Stimulated activated CD4-positive, alpha-beta T cell treated with anti-CD3 and anti-CD28 coated beads, Interleukin-4, amount 100 ng/mL, for 48 hours (primary cell): ENCODE data around the gene EPHB3.
"Not testable (repeated sequence)": the region's sequence is repeated elsewhere in the genome, so short reads cannot be mapped to it uniquely, and the experiment has no call there.

Experiments used
- DNase-seq, 2 donors: peaks; one replicate each; pipeline ENCODE4 v3.0.0-alpha.2; 2020; ENCODE audit warnings: low read depth in 2 of 2

Gene EPHB3

GRCh38 chr3:184598574-184598927, 37.0 kb downstream of the EPHB3 start:
- no peak for DNase-seq

- DNase-seq: no peak
Measured at GRCh38 chr3:184599143-184599542, 37.6 kb downstream of the EPHB3 start.

DNA sequence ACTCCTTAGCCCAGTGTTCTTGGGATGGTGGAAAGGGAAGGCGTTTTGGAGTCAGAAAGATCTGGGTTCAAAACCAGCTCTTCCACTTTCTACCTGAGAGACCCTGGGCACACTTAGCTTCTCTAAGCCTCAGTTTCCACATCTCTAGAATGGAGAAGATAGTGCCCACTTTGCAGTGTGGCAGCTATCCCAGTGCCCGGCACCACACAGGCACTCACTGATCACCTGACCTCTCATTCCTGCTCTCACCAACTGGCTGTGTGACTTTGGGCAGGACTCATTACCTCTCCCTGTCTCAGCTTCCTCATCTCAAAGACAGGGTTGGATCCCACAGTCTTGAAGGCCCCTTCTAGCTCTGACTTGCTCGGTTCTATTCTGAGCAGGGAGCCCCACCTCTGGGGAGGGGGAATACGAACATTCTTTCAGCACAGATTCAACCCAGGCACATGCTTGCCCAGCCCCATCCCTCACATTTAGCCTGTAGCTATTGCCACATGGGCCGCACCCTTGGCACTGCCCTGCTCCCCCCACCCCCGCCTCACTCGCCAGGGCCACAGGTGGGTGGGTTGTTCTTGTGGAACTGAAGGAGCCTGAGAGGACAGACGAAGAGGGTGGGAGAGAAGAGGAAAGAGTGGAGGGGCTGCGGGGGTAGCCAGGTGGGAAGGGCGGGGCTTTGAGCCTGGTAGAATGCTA, 39.2 kb downstream of the EPHB3 start:
- no peak for DNase-seq

DNA sequence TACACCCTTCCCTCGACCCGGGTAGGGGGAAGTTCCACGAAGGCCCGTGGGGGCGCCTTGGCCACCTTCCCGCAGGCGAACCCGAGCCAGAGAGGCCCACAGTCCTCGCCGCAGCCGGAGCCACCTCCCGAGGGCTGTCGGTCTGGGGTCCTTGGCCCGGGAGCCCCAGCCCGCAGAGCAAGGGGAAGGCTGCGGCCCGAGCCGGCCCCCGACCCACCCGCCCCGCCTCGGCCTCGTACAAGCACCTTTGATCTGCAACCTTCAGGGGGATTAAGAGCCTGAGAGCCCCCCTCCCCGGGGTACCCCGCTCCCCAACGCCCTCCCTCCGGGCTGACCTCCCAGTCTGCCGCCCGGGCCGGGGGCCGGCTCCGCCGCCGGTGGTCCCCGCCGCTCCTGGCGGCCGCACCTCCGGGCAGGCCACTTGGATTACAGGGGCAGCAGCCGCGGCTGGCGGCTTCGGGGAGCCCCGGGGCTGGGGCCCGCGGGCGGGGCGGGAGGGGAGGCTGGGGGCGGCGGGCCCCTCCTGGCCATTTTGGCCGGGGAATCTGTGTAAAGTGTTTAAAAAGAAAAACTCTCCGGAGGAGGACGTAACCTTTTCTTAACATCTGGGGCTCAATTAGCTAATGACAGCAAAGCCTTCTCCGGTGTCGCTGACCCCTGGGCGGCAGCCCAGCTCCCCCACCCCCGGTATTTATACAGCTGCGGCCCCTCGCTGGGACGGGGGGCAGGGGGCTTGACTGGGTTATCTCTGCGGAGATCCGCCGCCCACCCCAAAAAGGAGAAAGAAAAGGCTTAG, 40.2 kb downstream of the EPHB3 start:
- no peak for DNase-seq

- no peak for DNase-seq
Measured at GRCh38 chr3:184602372-184603150, 41.0 kb downstream of the EPHB3 start.

- no peak for DNase-seq
Measured at GRCh38 chr3:184603151-184604030, 41.8 kb downstream of the EPHB3 start.

- DNase-seq: no peak
Measured at GRCh38 chr3:184604039-184604601, 42.5 kb downstream of the EPHB3 start.

DNA sequence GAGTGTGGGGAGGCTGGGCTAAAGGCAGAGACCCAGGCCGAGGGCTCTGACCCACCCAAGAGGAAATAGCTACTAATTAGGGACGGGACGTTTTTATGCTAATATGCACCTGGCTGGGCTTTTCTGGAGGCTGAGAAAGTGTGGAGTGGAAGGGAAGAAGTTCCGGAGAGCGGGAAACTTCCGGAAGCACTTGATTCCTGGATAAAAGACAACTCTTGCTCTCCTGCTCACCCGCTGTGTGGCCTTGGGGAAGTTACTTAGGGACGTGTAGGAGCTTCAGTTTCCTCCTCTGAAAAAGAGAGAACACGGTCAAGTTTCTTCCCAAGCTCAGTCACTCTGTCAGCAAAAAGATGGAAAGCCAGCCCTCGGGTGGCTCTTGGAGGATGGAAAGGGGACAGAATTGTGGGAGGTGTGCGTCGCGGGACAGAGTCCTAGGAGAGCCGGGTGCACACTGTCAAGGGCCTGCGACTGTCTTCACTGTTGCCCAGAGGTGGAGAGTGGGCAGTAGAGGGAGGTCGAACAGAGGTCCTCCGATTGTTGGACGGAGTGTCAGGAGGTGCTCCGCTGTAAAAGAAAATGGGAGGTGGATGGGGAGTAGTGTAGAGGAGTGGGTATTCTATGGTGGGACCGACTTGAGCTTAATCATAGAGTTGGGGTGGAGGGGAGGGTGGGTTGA, 43.2 kb downstream of the EPHB3 start:
- DNase-seq: no peak

DNA sequence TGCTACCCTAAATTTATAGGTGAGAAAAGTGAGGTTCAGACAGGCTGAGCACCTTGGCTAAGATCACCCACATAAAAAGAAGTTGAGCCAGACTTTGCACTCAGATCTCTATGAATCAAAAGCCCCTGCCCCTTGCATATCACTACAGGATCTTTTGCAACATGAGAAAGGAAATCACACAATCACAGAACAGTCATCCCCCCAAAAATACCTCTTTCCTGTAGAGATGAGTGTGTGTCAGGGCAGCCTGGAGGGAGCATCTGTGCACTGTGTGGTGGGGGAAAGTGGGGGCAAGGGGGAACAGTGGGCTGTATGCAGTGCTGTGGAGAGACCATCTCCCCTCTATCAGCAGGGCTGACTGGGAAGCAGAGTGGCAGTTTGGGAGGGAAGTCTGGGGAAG, 46.6 kb downstream of the EPHB3 start:
- no peak for DNase-seq

- DNase-seq: no peak
Measured at GRCh38 chr3:184609476-184610244, 48.1 kb downstream of the EPHB3 start.

- DNase-seq: no peak
Measured at GRCh38 chr3:184610245-184610871, 48.8 kb downstream of the EPHB3 start.

- DNase-seq: no peak
Measured at GRCh38 chr3:184611607-184612281, 50.2 kb downstream of the EPHB3 start.

DNA sequence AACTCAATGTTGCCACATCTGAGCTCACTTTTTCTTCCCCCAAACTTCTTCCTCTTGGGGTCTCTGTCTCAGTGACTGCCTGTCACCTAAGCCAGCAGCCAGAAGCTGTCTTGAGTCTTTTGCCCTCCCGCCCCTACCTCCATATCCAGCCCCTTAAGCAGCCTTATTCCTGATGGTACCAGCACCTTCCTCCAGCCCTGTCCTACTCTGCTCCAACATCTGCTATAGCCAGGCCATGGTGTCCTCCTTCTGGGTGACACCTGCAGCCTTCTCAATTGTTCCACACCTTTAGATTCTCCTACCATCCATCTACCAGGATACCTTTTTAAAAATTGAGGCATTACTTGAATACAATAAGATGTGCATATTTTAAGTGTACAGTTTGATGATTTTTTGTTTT, 53.8 kb downstream of the EPHB3 start:
- DNase-seq: no peak

- no peak for DNase-seq
Measured at GRCh38 chr3:184616436-184616835, 54.9 kb downstream of the EPHB3 start.

DNA sequence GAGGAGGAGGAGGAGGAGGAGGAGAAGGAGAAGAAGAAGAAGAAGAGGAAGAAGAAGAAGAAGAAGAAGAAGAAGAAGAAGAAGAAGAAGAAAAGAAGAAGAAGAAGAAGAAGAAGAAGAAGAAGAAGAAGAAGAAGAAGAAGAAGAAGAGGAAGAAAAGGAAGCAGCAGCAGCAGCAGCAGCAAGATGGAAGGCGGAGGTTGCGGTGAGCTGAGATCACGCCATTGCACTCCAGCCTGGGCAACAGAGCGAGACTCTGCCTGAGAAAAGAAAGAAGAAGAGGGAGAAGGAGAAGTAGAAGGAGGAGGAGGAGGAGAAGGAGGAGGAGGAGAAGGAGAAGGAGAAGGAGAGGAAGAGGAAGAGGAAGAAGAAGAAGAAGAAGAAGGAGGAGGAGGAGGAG, 55.7 kb downstream of the EPHB3 start:
- not testable (repeated sequence) for DNase-seq

GRCh38 chr3:184618811-184619210, 57.2 kb downstream of the EPHB3 start:
- no peak for DNase-seq

DNA sequence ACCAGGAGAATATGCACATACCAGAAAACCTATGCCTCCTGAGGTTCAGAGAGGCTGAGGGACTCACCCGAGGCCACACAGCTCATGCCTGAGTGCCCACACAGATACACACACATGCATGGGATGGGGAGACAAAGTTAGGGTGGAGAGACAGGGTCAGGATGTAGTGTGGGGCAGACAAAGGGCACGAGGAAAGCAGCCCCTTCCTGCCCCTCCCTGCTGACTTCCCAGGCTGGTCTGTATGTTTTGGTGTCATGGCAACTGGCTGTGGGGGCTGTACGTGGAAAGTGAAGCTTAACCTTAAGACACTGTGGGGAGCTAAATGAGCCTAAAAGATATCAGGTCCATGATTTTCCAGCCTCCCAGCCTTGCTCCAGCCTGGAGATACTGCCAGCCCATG, 57.8 kb downstream of the EPHB3 start:
- DNase-seq: no peak

DNA sequence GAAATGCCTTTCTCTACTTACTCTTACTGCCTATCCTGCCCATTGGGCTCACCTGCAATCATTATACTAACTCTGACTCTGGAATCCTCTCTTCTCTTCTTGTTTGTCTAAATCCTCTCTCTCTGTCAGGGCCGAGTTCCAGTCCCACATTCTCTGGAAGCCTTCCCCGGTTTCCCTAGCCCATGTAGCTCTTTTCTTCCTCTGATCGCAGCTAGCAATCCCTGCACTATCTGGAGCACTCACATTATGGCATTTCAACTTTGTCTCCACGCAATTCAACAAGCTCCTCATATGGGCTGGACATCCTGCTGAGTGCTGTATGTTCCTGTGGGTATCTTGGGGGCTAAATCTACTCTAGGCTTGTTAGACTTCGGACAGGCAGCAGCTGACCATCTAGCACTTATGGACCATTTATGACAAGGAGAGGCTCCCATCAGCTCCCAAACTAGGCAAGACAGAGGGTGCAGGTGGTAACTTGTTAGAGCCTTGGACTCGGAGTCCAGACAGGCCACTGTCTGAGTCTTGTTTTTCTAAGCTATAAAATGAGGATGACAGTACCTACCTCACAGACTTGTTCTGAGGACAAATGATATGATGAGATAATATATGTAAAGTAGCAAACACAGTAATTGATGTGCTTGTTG, 58.3 kb downstream of the EPHB3 start:
- no peak for DNase-seq
